GM12878 (cell line): Measurements from ENCODE around the gene SCARF1. TPM values are rescaled to one million over a fixed set of nuclear protein-coding genes. Genes with fewer than 3 reads are reported as not detected.

Experiments used
- ASH2L ChIP-seq: fragments of 300-600, 200-600 bp; sonication (generic); IDR thresholded peaks from 2 replicates; pipeline ENCODE4 v1.6.1; 2017; ENCODE audit warnings: low read depth, mild to moderate bottlenecking, borderline replicate concordance
- ATF3 ChIP-seq: IDR thresholded peaks from 2 replicates; pipeline ENCODE4 v1.6.1; 2011; ENCODE audit warnings: low read depth, mild to moderate bottlenecking, low read length, moderate library complexity, borderline replicate concordance; ENCODE audit errors: extremely low read depth
- BCL3 ChIP-seq: IDR thresholded peaks from 2 replicates; pipeline ENCODE4 v1.6.1; 2011; ENCODE audit warnings: borderline replicate concordance, low read depth, mild to moderate bottlenecking, moderate library complexity, low read length; ENCODE audit not compliant: insufficient read depth, poor library complexity, severe bottlenecking
- EED ChIP-seq: sonication (generic); IDR thresholded peaks from 2 replicates; pipeline ENCODE4 v1.6.1; 2016; ENCODE audit warnings: antibody characterized with exemption, low read depth
- ETV6 ChIP-seq, 2 experiments: fragments of 450-650 bp in 1 of 2; IDR thresholded peaks in 1 of 2; conservative IDR thresholded peaks in 1 of 2; 2 replicates each; pipeline ENCODE4 v1.6.1; 2014; ENCODE audit warnings: antibody characterized with exemption in 1 of 2, borderline replicate concordance in 1 of 2, low read depth in 1 of 2, mild to moderate bottlenecking in 1 of 2, moderate library complexity in 1 of 2
- HSF1 ChIP-seq: fragments of 150-350 bp; IDR thresholded peaks from 2 replicates; pipeline ENCODE4 v1.6.1; 2014; ENCODE audit warnings: mild to moderate bottlenecking, low read depth, low read length
- MTA2 ChIP-seq: fragments of 450-650 bp; IDR thresholded peaks from 2 replicates; pipeline ENCODE4 v1.6.1; 2016; ENCODE audit warnings: low read depth, mild to moderate bottlenecking, moderate library complexity
- PBX3 ChIP-seq: IDR thresholded peaks from 2 replicates; pipeline ENCODE4 v1.6.1; 2011; ENCODE audit warnings: mild to moderate bottlenecking, low read depth, low read length, moderate library complexity; ENCODE audit not compliant: insufficient replicate concordance
- SRF ChIP-seq, 2 experiments: IDR thresholded peaks; 2 replicates each; pipeline ENCODE4 v1.6.1; 2011; ENCODE audit warnings: low read depth in 2 of 2, low read length in 2 of 2, mild to moderate bottlenecking in 1 of 2, moderate library complexity in 1 of 2
- ZNF687 ChIP-seq: fragments of 450-650 bp; IDR thresholded peaks from 2 replicates; pipeline ENCODE4 v1.6.1; 2017; ENCODE audit warnings: mild to moderate bottlenecking, moderate library complexity
- polyA plus RNA-seq, 11 experiments: library from polyadenylated mRNA; depleted of rRNA in 4 of 11; unstranded in 6 of 11; stranded (reverse) in 5 of 11; fragments of >200 nt; fragmentation: Nextera tagmentation in 4 of 11; fragmentation: Illumina TruSeq in 1 of 11; extraction: Ambion mirVana in 4 of 11; extraction: Trizol in 1 of 11; gene quantifications; 1 replicate in 1 of 11; 2 replicates in 10 of 11; pipeline versions ENCODE4 v1.2.1 to v1.2.3, GENCODE V29; 2011 to 2016; ENCODE audit warnings: inconsistent platforms in 2 of 11, missing spikeins in 2 of 11, low read depth in 1 of 11
- total RNA-seq, 4 experiments: library from RNA; depleted of rRNA in 3 of 4; stranded (reverse); fragments of >200 nt in 3 of 4; fragmentation: Illumina TruSeq in 1 of 4; extraction: Trizol in 1 of 4; gene quantifications; 2 replicates each; pipeline versions ENCODE4 v1.2.1 to v1.2.3, GENCODE V29; 2013 to 2021

The SCARF1 gene
- total and polyA plus RNA-seq, 10 of the 15 experiments (the other 5 are each of a cell fraction or from before 2014, with no cell fraction given), result 0.10 to 1.7 (median 0.43) TPM

- TF ChIP-seq ASH2L (no peak), PBX3 (no peak), ZNF687 (peak; percentile 41; the same call in 1 of the 2 replicates), HSF1 (no peak), MTA2 (0 out of 2 replicates have a peak, but pooled peaks have one; percentile 12), BCL3 (no peak), SRF (IDR thresholded peaks at IDR 0.05; ENCODE audit: low read depth in 2 of 2, low read length in 2 of 2) (no peak), ATF3 (no peak), EED (no peak), ETV6 (conservative IDR thresholded peaks at IDR 0.05 in 1 of 2, IDR thresholded peaks at IDR 0.05 in 1 of 2; ENCODE audit: borderline replicate concordance in 1 of 2, low read depth in 1 of 2) (no peak)
- TF ChIP-seq, all 136 proteins: peak for 17
These were observed 2.8 kb upstream of the SCARF1 start (continued) for GRCh38 chr17:1648173-1648962.
